Astrocyte of the hippocampus (primary cell): ENCODE results near the gene NDST1.

Experiments
- DNase-seq: peaks from one replicate; pipeline ENCODE4 v3.0.0; 2011; ENCODE audit warnings: low read depth, low spot score

Gene NDST1

GRCh38 chr5:150568663-150569062 lies 60.7 kb downstream of the NDST1 start:
- DNase-seq, result no peak

GRCh38 chr5:150570333-150570732 lies 62.4 kb downstream of the NDST1 start:
- DNase-seq, result no peak

DNA sequence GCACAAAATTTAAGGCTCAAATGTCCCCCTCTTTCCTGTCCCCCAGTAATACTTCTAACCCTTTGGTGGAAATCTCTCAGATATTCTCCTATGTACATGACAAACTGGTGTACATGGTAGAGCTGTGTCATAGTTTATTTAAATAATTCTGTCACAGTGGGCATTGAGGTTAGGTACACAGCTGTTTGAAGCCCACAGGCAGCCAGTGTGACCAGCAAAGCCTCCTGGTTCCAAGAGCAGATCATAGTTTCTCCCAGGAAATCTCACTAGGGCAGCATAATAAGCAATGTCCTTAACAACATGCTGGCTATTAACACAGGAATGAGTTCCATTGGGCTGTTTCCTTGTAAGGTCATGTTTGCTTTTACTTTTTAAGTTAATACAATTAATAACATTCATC lies 63.9 kb downstream of the NDST1 start:
- no peak for DNase-seq

DNA sequence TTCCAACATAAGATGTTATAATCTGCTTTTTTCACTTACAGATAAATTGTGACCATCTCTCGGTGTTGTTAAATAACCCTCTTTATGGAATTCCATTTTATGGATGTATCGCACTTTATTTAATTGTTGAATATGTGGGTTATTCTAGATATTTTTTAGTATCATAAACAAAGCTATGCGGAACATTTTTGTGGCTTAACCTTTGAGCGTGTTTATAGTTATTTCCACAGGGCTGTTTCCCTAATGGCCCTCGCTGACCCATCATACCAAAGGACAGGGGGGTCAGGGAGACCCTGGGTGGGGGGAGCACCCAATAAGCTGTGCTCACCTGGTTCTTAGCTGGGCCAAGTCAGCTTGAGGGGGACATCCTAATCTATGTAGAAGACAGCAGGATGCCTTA lies 65.3 kb downstream of the NDST1 start:
- DNase-seq, result no peak

- DNase-seq, result no peak
Observed at GRCh38 chr5:150573867-150574817, 66.2 kb downstream of the NDST1 start.

DNA sequence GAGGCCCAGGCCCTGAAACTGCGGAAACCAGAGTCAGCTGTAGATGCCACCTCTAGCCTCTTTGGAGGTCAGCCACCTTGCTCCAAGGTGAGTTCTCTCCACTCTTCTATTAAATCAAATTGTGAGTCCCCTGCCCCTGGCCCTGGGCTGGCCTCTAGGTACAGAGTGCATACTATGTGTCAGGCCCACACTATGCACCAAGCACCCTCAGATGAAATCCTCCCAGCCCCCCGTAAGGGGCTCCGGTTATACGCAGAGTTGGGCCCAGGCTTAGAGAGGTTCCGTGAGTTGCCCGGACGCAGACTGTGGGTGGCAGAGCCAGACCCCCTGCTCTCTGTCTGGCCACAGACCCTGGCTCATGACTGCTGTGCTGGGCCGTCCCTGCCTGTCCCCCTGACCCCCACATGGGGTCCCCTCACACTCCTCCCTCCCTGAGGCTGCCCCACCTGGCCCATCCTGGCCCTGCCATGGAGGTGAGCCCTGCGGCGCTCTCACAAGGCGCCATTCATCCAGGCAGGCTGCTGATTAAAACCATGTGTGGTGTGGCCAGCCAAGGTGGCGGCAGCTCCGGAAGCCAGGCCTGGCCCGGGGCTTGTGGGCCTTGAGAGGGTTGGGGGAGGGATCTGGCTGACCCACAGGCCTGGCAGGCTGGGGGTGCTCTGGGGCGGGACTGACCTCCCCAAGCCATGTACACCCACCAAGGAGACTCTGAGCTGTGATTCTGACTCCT lies 67.1 kb downstream of the NDST1 start:
- DNase-seq, result no peak

DNA sequence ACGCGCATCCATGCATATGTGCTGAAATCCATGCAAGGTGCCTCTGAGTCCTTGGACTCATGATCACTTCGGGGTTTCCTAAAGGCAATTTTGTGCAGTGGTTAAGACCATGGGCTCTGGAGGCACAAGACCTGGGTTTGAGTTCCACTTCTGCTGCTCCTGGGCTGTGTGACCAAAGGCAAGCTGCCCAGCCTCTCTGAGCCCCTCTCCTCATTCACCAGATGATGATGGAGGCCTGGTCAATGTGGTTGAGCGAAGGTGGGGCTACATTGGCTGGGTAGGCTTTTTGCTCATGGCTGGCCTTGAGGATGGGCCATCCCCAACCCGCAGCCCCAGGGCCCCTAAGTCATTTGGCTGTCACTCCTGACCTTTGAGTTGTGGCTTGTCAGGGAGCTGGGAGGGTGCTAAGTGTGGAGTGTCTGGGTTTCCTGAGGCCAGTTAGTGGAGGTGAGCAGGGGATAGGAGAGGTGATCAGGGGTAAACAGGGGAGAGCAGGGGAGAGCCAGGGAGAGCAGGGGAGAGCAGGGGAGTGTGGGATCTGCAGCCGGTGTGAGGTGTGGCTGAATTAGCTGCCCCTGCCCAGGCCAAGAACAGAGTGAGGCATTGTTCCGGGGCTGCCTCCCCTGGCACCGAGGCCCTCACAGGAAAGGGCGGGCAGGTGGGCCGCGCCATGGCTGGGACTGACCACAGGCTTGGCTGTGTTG lies 68.0 kb downstream of the NDST1 start:
- DNase-seq, result no peak

DNA sequence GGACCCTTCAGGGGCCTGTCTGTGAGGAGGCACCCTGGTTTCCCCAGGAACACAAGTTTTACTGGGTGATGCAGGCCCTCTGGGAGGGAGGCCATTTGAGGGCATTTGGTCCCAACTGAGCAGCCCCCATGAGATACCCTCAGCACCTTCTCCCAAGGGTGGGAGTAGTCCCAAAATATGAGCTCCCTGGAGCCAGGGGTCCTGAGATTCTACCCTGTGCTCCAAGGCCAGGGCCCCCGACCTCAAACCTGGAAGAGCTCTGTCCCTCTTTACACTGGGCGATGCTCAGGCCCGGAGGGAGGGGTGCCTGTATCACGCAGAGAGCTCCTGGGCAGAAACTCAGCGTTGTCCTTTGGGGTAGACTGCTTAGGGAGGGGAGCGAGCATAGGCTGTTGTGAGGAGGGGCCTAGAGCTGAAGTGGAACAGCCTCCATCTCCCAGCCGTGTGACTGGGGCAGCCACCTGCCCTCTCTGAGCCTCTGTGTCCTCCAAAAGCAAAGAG lies 68.6 kb downstream of the NDST1 start:
- DNase-seq, result no peak

DNA sequence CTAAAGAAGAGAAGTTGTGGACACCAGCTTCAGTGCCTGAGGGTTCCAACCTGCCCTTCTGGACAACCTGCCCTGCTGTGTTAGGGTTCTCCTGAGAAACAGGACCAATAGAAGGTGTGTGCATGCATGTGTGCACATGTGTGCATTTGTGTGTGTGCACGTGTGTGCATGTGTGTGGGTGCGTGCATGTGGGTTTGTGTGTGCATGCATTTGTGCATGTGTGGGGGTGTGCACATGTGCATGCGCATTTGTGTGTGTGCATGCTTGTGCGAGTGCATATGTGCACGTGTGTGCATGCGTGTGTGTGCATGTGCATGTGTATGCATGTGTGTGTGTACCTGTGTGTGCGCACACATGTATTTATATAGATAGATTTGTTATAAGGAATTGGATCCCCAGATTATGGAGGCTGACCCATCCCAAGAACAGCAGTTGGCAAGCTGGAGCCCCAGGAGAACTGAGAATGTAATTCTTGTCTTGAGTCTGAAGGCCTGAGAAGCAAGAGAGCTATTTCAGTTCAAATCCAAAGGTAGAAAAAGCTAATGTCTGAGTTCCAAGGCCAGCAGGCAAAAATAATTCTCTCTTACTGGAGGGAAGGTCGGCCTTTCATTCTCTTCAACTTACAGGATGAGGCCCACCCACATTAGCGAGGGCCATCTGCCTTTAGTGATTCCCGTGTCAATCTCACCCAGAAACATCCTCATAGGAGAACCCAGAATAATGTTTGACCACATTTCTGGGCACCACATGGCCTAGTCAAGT lies 69.6 kb downstream of the NDST1 start:
- no peak for DNase-seq

DNA sequence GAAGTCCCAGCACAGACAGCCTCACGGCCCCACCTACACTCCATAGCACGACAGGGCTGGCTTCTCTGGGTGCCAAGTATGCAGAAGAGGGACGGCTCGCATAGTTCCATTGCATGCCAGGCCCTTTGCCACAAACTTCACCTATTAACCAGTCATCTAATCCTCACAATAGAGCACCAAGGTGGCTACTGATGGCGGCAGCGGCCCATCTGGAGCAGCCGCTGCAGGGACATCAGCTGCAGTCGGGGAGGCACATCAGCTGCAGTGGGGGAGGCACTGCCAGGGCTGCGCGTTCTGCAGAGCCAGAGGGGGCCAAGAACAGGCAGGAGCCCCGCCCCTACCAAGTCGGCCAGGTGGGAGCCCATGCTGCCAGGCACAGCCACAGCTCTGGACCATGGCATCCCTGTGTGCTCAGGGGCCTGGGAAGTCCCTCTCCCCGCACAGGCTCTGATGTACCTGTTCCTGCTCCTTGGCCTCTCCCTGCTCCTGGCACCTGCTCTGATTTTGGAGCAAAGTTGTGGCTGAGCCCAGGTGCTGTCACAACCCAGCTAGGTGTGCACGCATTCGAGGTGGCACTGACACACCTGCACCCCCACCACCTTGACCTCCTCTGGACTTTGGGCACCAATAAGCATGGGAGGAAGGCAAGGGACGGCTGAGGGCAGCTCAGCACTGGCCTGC lies 71.0 kb downstream of the NDST1 start:
- DNase-seq, result no peak

DNA sequence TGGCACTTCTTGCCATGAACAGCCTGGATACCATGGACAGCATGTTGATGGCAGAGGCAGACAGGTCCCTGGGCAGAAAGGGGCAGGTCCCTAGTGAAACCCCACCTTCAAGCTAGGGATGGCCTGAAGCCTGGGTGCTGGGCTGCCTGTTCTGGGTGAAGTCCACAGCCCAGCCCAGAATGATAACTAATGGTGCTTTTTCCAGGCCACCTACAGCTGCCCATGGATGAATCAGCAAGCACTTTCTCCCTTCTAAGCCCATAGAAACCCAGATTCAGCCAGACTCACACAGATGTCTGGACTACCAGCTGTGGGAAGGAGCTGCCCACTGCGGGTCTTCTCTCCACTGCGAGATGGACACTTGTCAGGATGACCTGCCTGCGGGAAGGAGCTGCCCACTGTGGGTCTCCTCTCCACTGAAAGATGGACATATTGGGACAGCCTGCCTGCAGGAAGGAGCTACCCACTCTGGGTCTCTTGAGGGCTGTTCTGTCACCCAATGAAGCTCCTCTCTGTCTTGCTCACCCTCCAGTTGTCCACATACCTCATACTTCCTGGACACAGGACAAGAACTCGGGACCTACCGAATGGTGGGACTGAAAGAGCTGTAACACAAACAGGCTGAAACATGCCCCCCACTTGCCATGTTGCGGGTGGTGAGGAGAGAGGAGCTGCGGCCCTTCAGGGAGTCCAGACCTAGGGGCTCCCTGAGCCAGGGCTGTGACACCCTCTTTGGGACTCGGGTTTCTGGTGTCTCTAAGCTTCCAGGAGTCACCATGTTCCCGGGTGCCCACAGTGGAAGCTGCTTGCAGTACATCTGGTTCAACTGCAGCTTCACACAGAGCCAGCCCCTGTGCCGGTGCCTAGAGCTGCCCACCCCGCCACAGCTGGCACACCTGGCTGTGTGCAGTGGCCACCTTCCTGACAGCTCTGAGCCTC lies 71.8 kb downstream of the NDST1 start:
- DNase-seq, result no peak

DNA sequence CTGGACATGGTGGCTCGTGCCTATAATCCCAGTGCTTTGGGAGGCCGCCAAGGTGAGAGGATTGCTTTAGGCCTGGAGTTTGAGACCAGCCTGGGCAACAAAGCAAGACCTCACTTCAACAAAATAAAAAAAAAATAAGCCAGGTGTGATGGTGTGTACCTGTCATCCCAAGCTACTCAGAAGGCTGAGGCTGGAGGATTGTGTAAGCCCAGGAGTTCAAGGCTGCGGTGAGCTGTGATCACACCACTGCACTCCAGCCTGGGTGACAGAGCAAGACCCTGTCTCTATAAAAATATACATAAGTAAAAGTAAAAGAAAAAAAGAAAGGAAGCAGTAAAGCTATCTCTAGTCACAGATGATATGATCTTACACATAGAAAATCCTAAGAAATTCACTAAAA lies 73.0 kb downstream of the NDST1 start:
- DNase-seq, result no peak

DNA sequence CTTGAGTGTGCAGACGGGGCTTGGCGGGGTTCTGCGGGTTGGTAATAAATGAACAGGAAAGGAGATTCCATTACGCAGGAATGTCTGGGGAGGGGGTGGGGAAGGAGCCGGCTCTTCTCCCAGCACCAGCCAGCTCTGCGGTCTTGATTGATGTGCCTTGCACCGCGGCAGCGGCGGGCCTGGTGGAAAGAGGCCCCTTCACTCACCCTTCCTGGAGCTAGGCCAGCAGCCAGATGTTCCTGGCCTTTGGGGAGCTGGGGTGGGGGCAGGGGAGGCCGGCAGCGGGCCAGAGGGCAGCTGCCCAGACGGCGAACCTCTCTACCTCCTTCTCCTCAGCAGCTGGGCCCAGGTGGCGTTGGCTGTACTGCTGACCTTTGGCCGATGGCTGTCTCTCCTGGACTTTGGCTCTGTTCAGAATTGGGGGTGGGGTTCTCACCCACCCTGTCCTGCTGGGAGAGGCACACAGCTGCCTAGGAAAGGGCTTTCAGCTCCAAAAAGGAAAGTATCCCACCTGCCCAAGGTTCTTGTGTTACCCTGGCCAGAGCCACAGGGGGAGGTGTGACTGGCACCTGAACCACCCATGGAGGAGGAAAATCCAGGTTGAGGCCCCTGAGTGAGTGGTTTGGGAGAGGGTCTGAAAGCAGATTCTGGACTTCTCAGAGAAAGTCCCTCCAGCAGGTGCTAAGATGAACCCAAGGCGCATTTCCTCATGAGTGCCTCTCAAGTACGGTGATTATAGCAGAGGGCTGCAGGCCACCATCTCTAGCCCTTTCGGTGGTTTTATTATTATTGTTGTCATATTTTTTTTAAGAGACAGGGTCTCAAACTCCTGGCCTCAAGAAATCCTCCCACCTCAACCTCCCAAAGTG lies 74.5 kb downstream of the NDST1 start:
- DNase-seq, result peak; percentile 78

- DNase-seq, result no peak
Observed at GRCh38 chr5:150583541-150584225, 75.8 kb downstream of the NDST1 start.

GRCh38 chr5:150584556-150585335 lies 76.8 kb downstream of the NDST1 start:
- DNase-seq, result no peak

- DNase-seq, result no peak
Observed at GRCh38 chr5:150585781-150586341, 77.9 kb downstream of the NDST1 start.

DNA sequence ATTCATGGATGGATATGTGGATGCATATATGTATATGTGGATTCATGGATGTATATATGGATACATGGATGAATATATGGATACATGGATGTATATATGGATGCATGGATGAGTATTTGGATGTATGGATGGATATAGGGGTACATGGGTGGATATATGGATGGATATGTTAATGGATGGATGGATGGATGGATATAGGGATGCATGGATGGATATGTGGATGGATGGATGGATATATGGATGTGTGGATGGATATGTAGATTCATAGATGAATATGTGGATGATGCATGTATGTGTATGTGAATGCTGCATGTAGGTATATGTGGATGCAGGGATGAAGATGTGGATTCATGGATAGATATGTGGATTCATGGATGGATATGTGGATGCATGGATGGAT lies 79.1 kb downstream of the NDST1 start:
- no peak for DNase-seq
